Thyroid gland (tissue), 4 donors: ENCODE measurements around the gene OXNAD1. TPM values are rescaled to one million over a fixed set of nuclear protein-coding genes. Genes with fewer than 3 reads are reported as not detected.

ENCODE experiments used
- DNase-seq, 2 donors: peaks; one replicate each; pipeline ENCODE4 v3.0.0-alpha.2; 2019
- H3K27ac ChIP-seq, 3 donors: fragments of 200-600 bp; sonication (generic); 1 replicate in 2 of 3; 2 replicates in 1 of 3; pipeline ENCODE4 v1.5.1; 2016 to 2019; ENCODE audit warnings: mild to moderate bottlenecking in 1 of 3, moderate library complexity in 1 of 3
- H3K27me3 ChIP-seq: fragments of 200-600 bp; sonication (generic); one replicate; pipeline ENCODE4 v1.5.1; 2019
- H3K36me3 ChIP-seq, 2 donors: fragments of 200-600 bp; sonication (generic); one replicate each; pipeline ENCODE4 v1.5.1; 2016 to 2019
- H3K4me1 ChIP-seq, 2 donors: fragments of 200-600 bp; sonication (generic); one replicate each; pipeline ENCODE4 v1.5.1; 2017 to 2019
- H3K4me3 ChIP-seq, 3 donors: fragments of 200-600 bp; sonication (generic); replicated peaks in 1 of 3; 1 replicate in 2 of 3; 2 replicates in 1 of 3; pipeline ENCODE4 v1.5.1; 2016; ENCODE audit warnings: mild to moderate bottlenecking in 1 of 3
- H3K9me3 ChIP-seq: fragments of 200-600 bp; sonication (generic); one replicate; pipeline ENCODE4 v1.5.1; 2017
- CTCF ChIP-seq, 6 experiments: fragments of 200-600 bp in 3 of 6; fragments of 450-650 bp in 3 of 6; sonication (generic) in 3 of 6; IDR thresholded peaks; one replicate each; pipeline ENCODE4 v1.5.1; 2016 to 2019; ENCODE audit warnings: antibody characterized with exemption in 6 of 6, mild to moderate bottlenecking in 2 of 6, inconsistent platforms in 1 of 6, moderate library complexity in 1 of 6
- POLR2A ChIP-seq, 2 donors: fragments of 450-650 bp; IDR thresholded peaks; one replicate each; pipeline ENCODE4 v1.6.1; 2017; ENCODE audit warnings: antibody characterized with exemption in 2 of 2, mild to moderate bottlenecking in 2 of 2, moderate library complexity in 1 of 2
- WGBS, 2 donors: methylation state at CpG; one replicate each; pipeline ENCODE4 v1.1.5; 2017; 5-methylcytosine and 5-hydroxymethylcytosine counted together
- intact Hi-C: fragments of 100-400 bp; cut with DNase I; formaldehyde crosslinking; loops from one replicate; pipeline ENCODE4 v1.15.1; 2023
- total RNA-seq, 4 donors: library from RNA; depleted of rRNA; stranded (reverse); fragments of >200 nt; gene quantifications; one replicate each; pipeline ENCODE4 v1.2.3, GENCODE V29; 2016

OXNAD1 gene
- total RNA-seq, 4 donors from 2014 or later: 22.3 to 34.0 (median 27.4) TPM

DNA sequence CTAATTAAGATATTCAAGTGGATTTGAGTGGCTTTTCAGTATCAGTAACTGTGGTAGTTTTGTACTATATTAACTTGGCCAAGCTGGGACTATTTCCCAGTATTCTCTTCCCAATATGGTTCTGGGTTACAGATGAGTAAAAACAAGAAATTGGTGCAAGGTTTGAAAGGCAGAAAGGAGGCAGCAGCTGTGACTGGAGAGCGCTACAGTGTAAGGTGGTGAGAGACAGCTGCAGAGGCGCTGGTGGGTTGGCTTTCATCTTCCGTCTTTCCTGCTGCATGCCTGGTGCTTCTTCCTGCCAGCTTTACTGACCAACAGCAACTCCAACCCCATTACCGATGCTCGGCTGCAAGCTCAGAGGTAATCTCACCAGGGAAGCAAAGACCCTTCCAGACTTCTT lies 10.1 kb upstream of the OXNAD1 start:
- Histone ChIP-seq H3K27me3 (no peaks in the 10 kb centered on the region), H3K4me1 (no peaks in the 10 kb centered on the region), H3K9me3 (no peaks in the 10 kb centered on the region), H3K4me3 (no peak overlapping the region), H3K36me3 (peaks cover 9 to 11% of the 10 kb centered on the region in 2 donors), H3K27ac (no peak overlapping the region)
- WGBS, 2 donors: 65 to 77% methylated on average over 5 of the region's 5 CpGs
- intact Hi-C loops: loop anchor here (5.0 kb wide), 1 partner anchor 438 kb away; no protein-coding TSS in a partner anchor
- no peak for TF ChIP-seq CTCF (IDR thresholded peaks at IDR 0.05)
- TF ChIP-seq POLR2A (IDR thresholded peaks at IDR 0.05): no peak
- no peak for DNase-seq

GRCh38 chr3:16255326-16255725 lies 9.7 kb upstream of the OXNAD1 start:
- H3K4me3 ChIP-seq: no peak overlapping the region
- no peaks in the 10 kb centered on the region for H3K27me3 ChIP-seq
- no peak for DNase-seq
- H3K4me1 ChIP-seq: no peaks in the 10 kb centered on the region
- H3K27ac ChIP-seq: no peak overlapping the region
- no peak for TF ChIP-seq CTCF (IDR thresholded peaks at IDR 0.05)
- TF ChIP-seq POLR2A (IDR thresholded peaks at IDR 0.05): no peak
- intact Hi-C loops: no loop called here
- 89 to 90% methylated on average over 3 of the region's 3 CpGs for WGBS, 2 donors
- peaks cover 13 to 15% of the 10 kb centered on the region in 2 donors for H3K36me3 ChIP-seq
- no peaks in the 10 kb centered on the region for H3K9me3 ChIP-seq

DNA sequence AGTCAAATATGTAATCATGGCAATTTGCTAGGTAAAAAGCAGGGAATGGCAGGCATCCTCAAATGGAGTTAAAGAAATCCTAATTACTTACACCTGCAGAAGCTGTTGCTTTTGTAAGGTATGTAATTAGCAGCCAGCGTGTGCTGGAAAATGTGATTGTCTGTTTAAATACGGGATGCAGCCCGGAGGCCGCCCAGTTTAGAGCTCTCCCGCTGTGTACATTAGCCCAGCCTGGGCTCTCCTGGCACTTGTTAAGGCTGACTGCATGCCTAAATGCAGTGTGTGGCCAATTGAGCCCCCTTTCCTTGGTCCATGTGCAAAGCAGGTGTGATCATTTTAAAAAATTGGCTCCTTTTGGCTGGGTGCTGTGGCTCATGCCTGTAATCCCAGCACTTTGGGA lies 9.3 kb upstream of the OXNAD1 start:
- 60 to 74% methylated on average over 5 of the region's 5 CpGs for WGBS, 2 donors
- TF ChIP-seq CTCF (IDR thresholded peaks at IDR 0.05) (no peak), POLR2A (IDR thresholded peaks at IDR 0.05) (no peak)
- no peaks in the 10 kb centered on the region for H3K27me3 ChIP-seq
- H3K4me3 ChIP-seq: no peak overlapping the region
- H3K27ac ChIP-seq: no peak overlapping the region
- no peaks in the 10 kb centered on the region for H3K9me3 ChIP-seq
- H3K4me1 ChIP-seq: no peaks in the 10 kb centered on the region
- no peak for DNase-seq
- intact Hi-C loops: no loop called here
- H3K36me3 ChIP-seq: peaks cover 16 to 17% of the 10 kb centered on the region in 2 donors

- TF ChIP-seq CTCF (IDR thresholded peaks at IDR 0.05): no peak
- TF ChIP-seq POLR2A (IDR thresholded peaks at IDR 0.05): no peak
- intact Hi-C loops: no loop called here
- Histone ChIP-seq H3K36me3 (peaks cover 16 to 17% of the 10 kb centered on the region in 2 donors), H3K27ac (no peak overlapping the region), H3K4me3 (no peak overlapping the region), H3K9me3 (no peaks in the 10 kb centered on the region), H3K4me1 (no peaks in the 10 kb centered on the region), H3K27me3 (no peaks in the 10 kb centered on the region)
- 91 to 92% methylated on average over 2 of the region's 2 CpGs for WGBS, 2 donors
- no peak for DNase-seq
These were observed 7.7 kb upstream of the OXNAD1 start for GRCh38 chr3:16257309-16257708.

DNA sequence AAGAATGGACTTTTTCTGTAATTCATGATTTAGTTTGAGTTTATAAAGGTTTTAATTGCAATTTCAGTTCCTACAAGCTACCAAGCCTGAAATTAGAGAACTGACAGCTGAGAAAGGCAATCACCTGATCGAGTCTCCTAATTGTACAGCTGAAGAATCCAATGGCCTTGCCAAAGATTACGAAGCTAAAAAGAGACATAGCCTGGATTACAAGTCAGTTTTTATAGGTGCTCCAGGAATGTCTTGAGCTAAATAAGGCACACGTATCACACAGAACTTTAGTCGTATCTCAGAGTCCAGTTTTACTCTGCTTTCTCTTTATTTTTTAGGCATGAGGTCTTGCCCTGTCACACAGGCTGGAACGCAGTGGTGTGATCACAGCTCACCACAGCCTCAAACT lies 6.8 kb upstream of the OXNAD1 start:
- intact Hi-C loops: no loop called here
- DNase-seq: no peak
- peaks cover 0 to 2% of the 10 kb centered on the region in 2 donors for H3K4me1 ChIP-seq
- peaks cover 16 to 17% of the 10 kb centered on the region in 2 donors for H3K36me3 ChIP-seq
- no peak overlapping the region for H3K4me3 ChIP-seq
- WGBS, 2 donors: 71 to 90% methylated on average over 5 of the region's 5 CpGs
- no peak overlapping the region for H3K27ac ChIP-seq
- H3K27me3 ChIP-seq: no peaks in the 10 kb centered on the region
- H3K9me3 ChIP-seq: no peaks in the 10 kb centered on the region
- TF ChIP-seq CTCF (IDR thresholded peaks at IDR 0.05): no peak
- no peak for TF ChIP-seq POLR2A (IDR thresholded peaks at IDR 0.05)
